PC-9 (cell line): ENCODE measurements around the gene LRRC27. TPM values are rescaled to one million over a fixed set of nuclear protein-coding genes. Genes with fewer than 3 reads are reported as not detected.

Experiments
- BruUV-seq: library from RNA; stranded (reverse); fragments of 400-500 nt; replicated peaks from 2 replicates; lab custom pipeline; 2021; lab: Mats Ljungman, UMichigan
- CTCF ChIA-PET: fragments of 300-600 bp; sonication (Branson Sonifier 250); formaldehyde crosslinking; loops from one replicate; lab custom pipeline; 2022; ENCODE audit warnings: antibody characterized with exemption; lab: Charles Lee
- POLR2A ChIA-PET: fragments of 300-600 bp; sonication (Branson Sonifier 250); formaldehyde crosslinking; loops from one replicate; lab custom pipeline; 2022; ENCODE audit warnings: antibody characterized with exemption; ENCODE audit not compliant: unreplicated experiment; lab: Charles Lee
- DNase-seq, 2 experiments: peaks; one replicate each; pipeline versions ENCODE4 v3.0.0 to v3.0.0-alpha.2; 2015 to 2022; ENCODE audit warnings: mixed read lengths in 1 of 2
- H2AFZ ChIP-seq: fragments of 200-600 bp; sonication (generic); 2 replicates; pipeline ENCODE4 v1.8.1; 2017; ENCODE audit warnings: antibody characterized with exemption
- H3F3A ChIP-seq: fragments of 200-600 bp; sonication (generic); 2 replicates; pipeline ENCODE4 v1.8.1; 2017; ENCODE audit warnings: antibody characterized with exemption, mild to moderate bottlenecking, low read depth; ENCODE audit not compliant: insufficient read depth
- H3K27ac ChIP-seq: fragments of 200-600 bp; sonication (generic); 2 replicates; pipeline ENCODE4 v1.6.1; 2016; ENCODE audit warnings: mixed run types
- H3K27me3 ChIP-seq: fragments of 200-600 bp; sonication (generic); 2 replicates; pipeline ENCODE4 v1.6.1; 2016; ENCODE audit warnings: low read depth, mixed run types; ENCODE audit not compliant: insufficient read depth
- H3K36me3 ChIP-seq: fragments of 200-600 bp; sonication (generic); 2 replicates; pipeline ENCODE4 v1.6.1; 2016; ENCODE audit warnings: low read depth, mixed run types
- H3K4me1 ChIP-seq: fragments of 200-600 bp; sonication (generic); replicated peaks from 2 replicates; pipeline ENCODE4 v1.6.1; 2016; ENCODE audit warnings: mixed run types; ENCODE audit not compliant: insufficient read depth
- H3K4me2 ChIP-seq: fragments of 200-600 bp; sonication (generic); 2 replicates; pipeline ENCODE4 v1.6.1; 2017; ENCODE audit warnings: mixed run types
- H3K4me3 ChIP-seq: fragments of 200-600 bp; sonication (generic); 2 replicates; pipeline ENCODE4 v1.6.1; 2016; ENCODE audit warnings: mixed run types
- H3K79me2 ChIP-seq: fragments of 200-600 bp; sonication (generic); 2 replicates; pipeline ENCODE4 v1.6.1; 2017; ENCODE audit warnings: low read depth, mixed run types
- H3K9me2 ChIP-seq: fragments of 200-600 bp; sonication (generic); 2 replicates; pipeline ENCODE4 v1.8.1; 2017; ENCODE audit warnings: mild to moderate bottlenecking; ENCODE audit not compliant: insufficient read depth
- H3K9me3 ChIP-seq: fragments of 200-600 bp; sonication (generic); 2 replicates; pipeline ENCODE4 v1.8.1; 2016; ENCODE audit warnings: low read depth; ENCODE audit not compliant: insufficient read depth
- H4K20me1 ChIP-seq: fragments of 200-600 bp; sonication (generic); 2 replicates; pipeline ENCODE4 v1.8.1; 2017; ENCODE audit not compliant: insufficient read depth
- CTCF ChIP-seq: fragments of 200-600 bp; sonication (generic); conservative IDR thresholded peaks from 2 replicates; pipeline ENCODE4 v1.6.1; 2017; ENCODE audit warnings: mixed run types, antibody characterized with exemption, mild to moderate bottlenecking, moderate library complexity
- EZH2 ChIP-seq: fragments of 200-600 bp; sonication (generic); IDR thresholded peaks from 2 replicates; pipeline ENCODE4 v1.8.0; 2017; ENCODE audit warnings: antibody characterized with exemption, low read depth
- intact Hi-C: fragments of 100-400 bp; cut with micrococcal nuclease; formaldehyde crosslinking; loops from one replicate; pipeline ENCODE4 v1.10.0; 2022; ENCODE audit not compliant: unreplicated experiment
- total RNA-seq: library from RNA; stranded (reverse); gene quantifications from 2 replicates; pipeline ENCODE4 v1.2.3, GENCODE V29; 2021

Gene LRRC27
- total RNA-seq, 1 experiment from 2014 or later = 10.0 TPM

- Histone ChIP-seq H3K36me3 (no peaks in the 10 kb centered on the region), H3K79me2 (no peaks in the 10 kb centered on the region), H3K4me3 (no peak overlapping the region), H3K27me3 (no peaks in the 10 kb centered on the region), H3K9me3 (no peaks in the 10 kb centered on the region), H3K27ac (no peak overlapping the region), H3K9me2 (no peaks in the 10 kb centered on the region), H2AFZ (no peak overlapping the region), H3K4me2 (no peak overlapping the region), H4K20me1 (no peaks in the 10 kb centered on the region), H3K4me1 (no peaks in the 10 kb centered on the region), H3F3A (no peaks in the 10 kb centered on the region)
- no peak for DNase-seq
- ChIA-PET CTCF (no interaction called here), POLR2A (no interaction called here)
- intact Hi-C loops = loop anchor here (5.0 kb wide), 1 partner anchor 150 kb away; no protein-coding TSS in a partner anchor
- no peak for TF ChIP-seq EZH2
- no peak for TF ChIP-seq CTCF
- BruUV-seq = no TSS peak
These were observed 40.6 kb downstream of the LRRC27 start for GRCh38 chr10:132372516-132373095.

- DNase-seq = no peak
- BruUV-seq = no TSS peak
- Histone ChIP-seq H3K27me3 (no peaks in the 10 kb centered on the region), H3K27ac (no peak overlapping the region), H3K9me2 (no peaks in the 10 kb centered on the region), H3K9me3 (no peaks in the 10 kb centered on the region), H3K4me3 (no peak overlapping the region), H3F3A (no peaks in the 10 kb centered on the region), H2AFZ (no peak overlapping the region), H4K20me1 (no peaks in the 10 kb centered on the region), H3K36me3 (no peaks in the 10 kb centered on the region), H3K4me2 (no peak overlapping the region), H3K4me1 (no peaks in the 10 kb centered on the region), H3K79me2 (no peaks in the 10 kb centered on the region)
- intact Hi-C loops = loop anchor here (5.0 kb wide), 1 partner anchor 151 kb away; no protein-coding TSS in a partner anchor
- TF ChIP-seq CTCF (no peak), EZH2 (no peak)
- CTCF ChIA-PET = no interaction called here
- POLR2A ChIA-PET = no interaction called here
These were observed 41.4 kb downstream of the LRRC27 start for GRCh38 chr10:132373241-132373955.

- intact Hi-C loops = loop anchor here (5.0 kb wide), 1 partner anchor 152 kb away; no protein-coding TSS in a partner anchor
- Histone ChIP-seq H3K27me3 (no peaks in the 10 kb centered on the region), H3K36me3 (no peaks in the 10 kb centered on the region), H3K9me3 (no peaks in the 10 kb centered on the region), H3K79me2 (no peaks in the 10 kb centered on the region), H3K4me1 (no peaks in the 10 kb centered on the region), H3K9me2 (no peaks in the 10 kb centered on the region), H3K4me2 (no peak overlapping the region), H3F3A (no peaks in the 10 kb centered on the region), H3K27ac (no peak overlapping the region), H4K20me1 (no peaks in the 10 kb centered on the region), H3K4me3 (no peak overlapping the region), H2AFZ (no peak overlapping the region)
- CTCF ChIA-PET = no interaction called here
- DNase-seq = no peak
- no peak for TF ChIP-seq CTCF
- TF ChIP-seq EZH2 = no peak
- POLR2A ChIA-PET = interaction anchor here (0.7 kb wide), 1 partner anchor 78 kb away, joined by 4 read pairs; no protein-coding TSS in a partner anchor
- no TSS peak for BruUV-seq
These were observed 42.2 kb downstream of the LRRC27 start for GRCh38 chr10:132374176-132374575.
